Measurements from ENCODE around the gene PRKAR2A.
"Not testable (repeated sequence)": the region's sequence is repeated elsewhere in the genome, so short reads cannot be mapped to it uniquely, and the experiment has no call there.

The PRKAR2A gene

GRCh38 chr3:48798998-48799397, 48.7 kb downstream of the PRKAR2A start:
- H3K9ac ChIP-seq (ENCODE audit: low read length), result no peak overlapping the region
- no peaks in the 10 kb centered on the region for H3K4me1 ChIP-seq (ENCODE audit: control insufficient read depth, insufficient read depth, low read length)
- H3K27me3 ChIP-seq (ENCODE audit: control insufficient read depth, insufficient read depth, low read length), result no peaks in the 10 kb centered on the region
- H3K36me3 ChIP-seq (ENCODE audit: control insufficient read depth, insufficient read depth, low read length), result no peaks in the 10 kb centered on the region
- no peak overlapping the region for H3K4me3 ChIP-seq (ENCODE audit: low read depth, low read length)
- H3K9me3 ChIP-seq (ENCODE audit: control insufficient read depth, insufficient read depth, low read depth, low read length), result no peaks in the 10 kb centered on the region
- no peak overlapping the region for H3K27ac ChIP-seq (ENCODE audit: low read depth, low read length)

- H3K36me3 ChIP-seq (ENCODE audit: control insufficient read depth, insufficient read depth, low read length), result no peaks in the 10 kb centered on the region
- no peak overlapping the region for H3K27ac ChIP-seq (ENCODE audit: low read depth, low read length)
- H3K9ac ChIP-seq (ENCODE audit: low read length), result no peak overlapping the region
- H3K27me3 ChIP-seq (ENCODE audit: control insufficient read depth, insufficient read depth, low read length), result no peaks in the 10 kb centered on the region
- H3K4me1 ChIP-seq (ENCODE audit: control insufficient read depth, insufficient read depth, low read length), result no peaks in the 10 kb centered on the region
- H3K4me3 ChIP-seq (ENCODE audit: low read depth, low read length), result no peak overlapping the region
- no peaks in the 10 kb centered on the region for H3K9me3 ChIP-seq (ENCODE audit: control insufficient read depth, insufficient read depth, low read depth, low read length)
These were observed 50.0 kb downstream of the PRKAR2A start for GRCh38 chr3:48797626-48798025.

- H3K36me3 ChIP-seq (ENCODE audit: control insufficient read depth, insufficient read depth, low read length), result no peaks in the 10 kb centered on the region
- no peak overlapping the region for H3K27ac ChIP-seq (ENCODE audit: low read depth, low read length)
- no peaks in the 10 kb centered on the region for H3K9me3 ChIP-seq (ENCODE audit: control insufficient read depth, insufficient read depth, low read depth, low read length)
- no peaks in the 10 kb centered on the region for H3K4me1 ChIP-seq (ENCODE audit: control insufficient read depth, insufficient read depth, low read length)
- no peak overlapping the region for H3K4me3 ChIP-seq (ENCODE audit: low read depth, low read length)
- no peaks in the 10 kb centered on the region for H3K27me3 ChIP-seq (ENCODE audit: control insufficient read depth, insufficient read depth, low read length)
- no peak overlapping the region for H3K9ac ChIP-seq (ENCODE audit: low read length)
These were observed 51.5 kb downstream of the PRKAR2A start for GRCh38 chr3:48795997-48796732.

- not testable (repeated sequence) for H3K4me1 ChIP-seq (ENCODE audit: control insufficient read depth, insufficient read depth, low read length); H3K9me3 ChIP-seq (ENCODE audit: control insufficient read depth, insufficient read depth, low read depth, low read length); H3K4me3 ChIP-seq (ENCODE audit: low read depth, low read length); H3K9ac ChIP-seq (ENCODE audit: low read length); H3K27ac ChIP-seq (ENCODE audit: low read depth, low read length); H3K27me3 ChIP-seq (ENCODE audit: control insufficient read depth, insufficient read depth, low read length); H3K36me3 ChIP-seq (ENCODE audit: control insufficient read depth, insufficient read depth, low read length)
These were observed 54.2 kb downstream of the PRKAR2A start for GRCh38 chr3:48793484-48793883.

GRCh38 chr3:48789665-48790064, 58.0 kb downstream of the PRKAR2A start:
- Histone ChIP-seq H3K9me3 (ENCODE audit: control insufficient read depth, insufficient read depth, low read depth, low read length) (no peaks in the 10 kb centered on the region), H3K4me1 (ENCODE audit: control insufficient read depth, insufficient read depth, low read length) (no peaks in the 10 kb centered on the region), H3K27ac (ENCODE audit: low read depth, low read length) (no peak overlapping the region), H3K4me3 (ENCODE audit: low read depth, low read length) (no peak overlapping the region), H3K36me3 (ENCODE audit: control insufficient read depth, insufficient read depth, low read length) (peaks cover 3% of the 10 kb centered on the region; the same call in 1 of the 2 replicates), H3K27me3 (ENCODE audit: control insufficient read depth, insufficient read depth, low read length) (no peaks in the 10 kb centered on the region), H3K9ac (ENCODE audit: low read length) (no peak overlapping the region)

- H3K36me3 ChIP-seq (ENCODE audit: control insufficient read depth, insufficient read depth, low read length), result peaks cover 6% of the 10 kb centered on the region; the same call in 1 of the 2 replicates
These were observed 59.0 kb downstream of the PRKAR2A start for GRCh38 chr3:48788544-48789162.

GRCh38 chr3:48784426-48785120, 63.1 kb downstream of the PRKAR2A start:
- no peak overlapping the region for H3K9ac ChIP-seq (ENCODE audit: low read length)
- no peak overlapping the region for H3K27ac ChIP-seq (ENCODE audit: low read depth, low read length)
- no peaks in the 10 kb centered on the region for H3K9me3 ChIP-seq (ENCODE audit: control insufficient read depth, insufficient read depth, low read depth, low read length)
- H3K27me3 ChIP-seq (ENCODE audit: control insufficient read depth, insufficient read depth, low read length), result no peaks in the 10 kb centered on the region
- H3K36me3 ChIP-seq (ENCODE audit: control insufficient read depth, insufficient read depth, low read length), result peaks cover 15% of the 10 kb centered on the region; the same call in 1 of the 2 replicates
- H3K4me3 ChIP-seq (ENCODE audit: low read depth, low read length), result no peak overlapping the region
- no peaks in the 10 kb centered on the region for H3K4me1 ChIP-seq (ENCODE audit: control insufficient read depth, insufficient read depth, low read length)

More at GRCh38 chr3:48788544-48789162, 59.0 kb downstream of the PRKAR2A start:
- H3K27ac ChIP-seq (ENCODE audit: low read depth, low read length), result no peak overlapping the region
- no peaks in the 10 kb centered on the region for H3K4me1 ChIP-seq (ENCODE audit: control insufficient read depth, insufficient read depth, low read length)
- H3K4me3 ChIP-seq (ENCODE audit: low read depth, low read length), result no peak overlapping the region
- H3K27me3 ChIP-seq (ENCODE audit: control insufficient read depth, insufficient read depth, low read length), result no peaks in the 10 kb centered on the region
- no peak overlapping the region for H3K9ac ChIP-seq (ENCODE audit: low read length)
- H3K9me3 ChIP-seq (ENCODE audit: control insufficient read depth, insufficient read depth, low read depth, low read length), result no peaks in the 10 kb centered on the region

GRCh38 chr3:48783304-48783703, 64.4 kb downstream of the PRKAR2A start:
- Histone ChIP-seq H3K27ac (ENCODE audit: low read depth, low read length) (no peak overlapping the region), H3K36me3 (ENCODE audit: control insufficient read depth, insufficient read depth, low read length) (peaks cover 13% of the 10 kb centered on the region; the same call in 1 of the 2 replicates), H3K27me3 (ENCODE audit: control insufficient read depth, insufficient read depth, low read length) (no peaks in the 10 kb centered on the region), H3K4me3 (ENCODE audit: low read depth, low read length) (no peak overlapping the region), H3K9ac (ENCODE audit: low read length) (no peak overlapping the region), H3K9me3 (ENCODE audit: control insufficient read depth, insufficient read depth, low read depth, low read length) (no peaks in the 10 kb centered on the region), H3K4me1 (ENCODE audit: control insufficient read depth, insufficient read depth, low read length) (no peaks in the 10 kb centered on the region)

- Histone ChIP-seq H3K9ac (ENCODE audit: low read length) (no peak overlapping the region), H3K36me3 (ENCODE audit: control insufficient read depth, insufficient read depth, low read length) (peaks cover 12% of the 10 kb centered on the region; the same call in 1 of the 2 replicates), H3K4me3 (ENCODE audit: low read depth, low read length) (no peak overlapping the region), H3K27me3 (ENCODE audit: control insufficient read depth, insufficient read depth, low read length) (no peaks in the 10 kb centered on the region), H3K27ac (ENCODE audit: low read depth, low read length) (no peak overlapping the region), H3K9me3 (ENCODE audit: control insufficient read depth, insufficient read depth, low read depth, low read length) (no peaks in the 10 kb centered on the region), H3K4me1 (ENCODE audit: control insufficient read depth, insufficient read depth, low read length) (no peaks in the 10 kb centered on the region)
These were observed 65.6 kb downstream of the PRKAR2A start for GRCh38 chr3:48782046-48782445.

GRCh38 chr3:48778565-48778964, 69.1 kb downstream of the PRKAR2A start:
- not testable (repeated sequence) for H3K4me1 ChIP-seq (ENCODE audit: control insufficient read depth, insufficient read depth, low read length); H3K36me3 ChIP-seq (ENCODE audit: control insufficient read depth, insufficient read depth, low read length); H3K27ac ChIP-seq (ENCODE audit: low read depth, low read length); H3K4me3 ChIP-seq (ENCODE audit: low read depth, low read length); H3K9ac ChIP-seq (ENCODE audit: low read length); H3K9me3 ChIP-seq (ENCODE audit: control insufficient read depth, insufficient read depth, low read depth, low read length); H3K27me3 ChIP-seq (ENCODE audit: control insufficient read depth, insufficient read depth, low read length)

GRCh38 chr3:48776854-48777253, 70.8 kb downstream of the PRKAR2A start:
- Histone ChIP-seq H3K9me3 (ENCODE audit: control insufficient read depth, insufficient read depth, low read depth, low read length) (no peaks in the 10 kb centered on the region), H3K27ac (ENCODE audit: low read depth, low read length) (no peak overlapping the region), H3K4me3 (ENCODE audit: low read depth, low read length) (no peak overlapping the region), H3K36me3 (ENCODE audit: control insufficient read depth, insufficient read depth, low read length) (0 out of 2 replicates have a peak, but pooled peaks cover 7% of the 10 kb centered on the region), H3K4me1 (ENCODE audit: control insufficient read depth, insufficient read depth, low read length) (no peaks in the 10 kb centered on the region), H3K9ac (ENCODE audit: low read length) (no peak overlapping the region), H3K27me3 (ENCODE audit: control insufficient read depth, insufficient read depth, low read length) (no peaks in the 10 kb centered on the region)
